CD14-positive monocyte (primary cell): ENCODE results near the gene LRP1B. TPM values are rescaled to one million over a fixed set of nuclear protein-coding genes. Genes with fewer than 3 reads are reported as not detected.

Source experiments
- DNase-seq, 3 donors: peaks; one replicate each; pipeline ENCODE4 v3.0.0-alpha.2; 2011 to 2022
- H2AFZ ChIP-seq: 2 replicates; pipeline ENCODE4 v1.6.0; 2012; ENCODE audit warnings: mild to moderate bottlenecking, low read depth, low read length, inconsistent platforms; ENCODE audit not compliant: insufficient read depth, poor library complexity, severe bottlenecking
- H3K27ac ChIP-seq, 2 donors: 1 replicate in 1 of 2; 2 replicates in 1 of 2; pipeline ENCODE4 v1.5.1; 2012 to 2013; ENCODE audit warnings: low read length in 2 of 2, control low read depth in 1 of 2, inconsistent platforms in 1 of 2, low read depth in 1 of 2, mild to moderate bottlenecking in 1 of 2
- H3K27me3 ChIP-seq, 2 donors: one replicate each; pipeline versions ENCODE4 v1.6.0 to v1.6.1; 2011 to 2013; ENCODE audit warnings: low read length in 2 of 2; ENCODE audit not compliant: control insufficient read depth in 2 of 2, insufficient read depth in 2 of 2
- H3K36me3 ChIP-seq, 2 donors: replicated peaks in 1 of 2; 1 replicate in 1 of 2; 2 replicates in 1 of 2; pipeline versions ENCODE4 v1.5.1 to v1.6.1; 2012 to 2013; ENCODE audit warnings: low read length in 2 of 2, control low read depth in 1 of 2, inconsistent platforms in 1 of 2, mild to moderate bottlenecking in 1 of 2; ENCODE audit not compliant: insufficient read depth in 2 of 2, control insufficient read depth in 1 of 2
- H3K4me1 ChIP-seq, 2 donors: 1 replicate in 1 of 2; 2 replicates in 1 of 2; pipeline versions ENCODE4 v1.5.1 to v1.6.1; 2012 to 2013; ENCODE audit warnings: low read length in 2 of 2, control low read depth in 1 of 2, inconsistent platforms in 1 of 2, mild to moderate bottlenecking in 1 of 2, moderate library complexity in 1 of 2; ENCODE audit not compliant: insufficient read depth in 2 of 2, control insufficient read depth in 1 of 2
- H3K4me2 ChIP-seq: replicated peaks from 2 replicates; pipeline ENCODE3; 2012; ENCODE audit warnings: low read length, moderate library complexity, mild to moderate bottlenecking; ENCODE audit not compliant: poor library complexity, severe bottlenecking; ENCODE audit errors: extremely low read depth
- H3K4me3 ChIP-seq, 3 experiments: fragments of 200-600 bp in 1 of 3; sonication (generic) in 1 of 3; replicated peaks in 1 of 3; 1 replicate in 2 of 3; 2 replicates in 1 of 3; pipeline ENCODE4 v1.5.1; 2011 to 2013; ENCODE audit warnings: low read length in 3 of 3, mild to moderate bottlenecking in 3 of 3, control low read depth in 2 of 3, low read depth in 2 of 3, inconsistent platforms in 1 of 3, moderate library complexity in 1 of 3
- H3K79me2 ChIP-seq: 2 replicates; pipeline ENCODE4 v1.6.0; 2012; ENCODE audit warnings: mild to moderate bottlenecking, control low read depth, inconsistent platforms, low read length, moderate library complexity; ENCODE audit not compliant: insufficient read depth
- H3K9ac ChIP-seq: 2 replicates; pipeline ENCODE4 v1.6.0; 2017; ENCODE audit warnings: low read length, mild to moderate bottlenecking; ENCODE audit not compliant: insufficient read depth, poor library complexity, severe bottlenecking
- H3K9me3 ChIP-seq, 2 donors: replicated peaks in 1 of 2; 1 replicate in 1 of 2; 2 replicates in 1 of 2; pipeline versions ENCODE4 v1.5.1 to v1.6.1; 2012 to 2013; ENCODE audit warnings: low read length in 2 of 2, control low read depth in 1 of 2; ENCODE audit not compliant: control insufficient read depth in 1 of 2, insufficient read depth in 1 of 2
- H4K20me1 ChIP-seq: 2 replicates; pipeline ENCODE4 v1.6.0; 2012; ENCODE audit warnings: mild to moderate bottlenecking, low read length, control low read depth, moderate library complexity; ENCODE audit not compliant: insufficient read depth
- H3K27ac Mint-ChIP-seq, 7 donors: one replicate each; pipeline ENCODE4 v1.8.0; 2020; ENCODE audit warnings: mild to moderate bottlenecking in 7 of 7, mixed read lengths in 7 of 7, moderate library complexity in 6 of 7, inconsistent platforms in 2 of 7
- H3K27me3 Mint-ChIP-seq, 3 donors: one replicate each; pipeline ENCODE4 v1.8.0; 2021 to 2022; ENCODE audit warnings: low read depth in 3 of 3, mild to moderate bottlenecking in 3 of 3, mixed read lengths in 3 of 3, moderate library complexity in 3 of 3, inconsistent platforms in 1 of 3
- H3K36me3 Mint-ChIP-seq, 2 donors: one replicate each; pipeline ENCODE4 v1.8.0; 2020; ENCODE audit warnings: mixed read lengths in 2 of 2, inconsistent platforms in 1 of 2, mild to moderate bottlenecking in 1 of 2
- H3K4me1 Mint-ChIP-seq: one replicate; pipeline ENCODE4 v1.8.0; 2020; ENCODE audit warnings: mild to moderate bottlenecking, mixed read lengths
- H3K4me3 Mint-ChIP-seq, 2 donors: one replicate each; pipeline ENCODE4 v1.8.0; 2020; ENCODE audit warnings: mild to moderate bottlenecking in 2 of 2, mixed read lengths in 2 of 2, moderate library complexity in 1 of 2
- H3K9me3 Mint-ChIP-seq, 7 donors: one replicate each; pipeline ENCODE4 v1.8.0; 2020 to 2022; ENCODE audit warnings: mixed read lengths in 7 of 7, mild to moderate bottlenecking in 6 of 7, moderate library complexity in 6 of 7, inconsistent platforms in 2 of 7
- CTCF ChIP-seq: fragments of 200-600 bp; IDR thresholded peaks from one replicate; pipeline ENCODE4 v1.8.0; 2022; ENCODE audit warnings: antibody characterized with exemption, mild to moderate bottlenecking
- intact Hi-C, 2 donors: fragments of 100-400 bp; cut with micrococcal nuclease; formaldehyde crosslinking; loops; one replicate each; pipeline versions ENCODE4 v1.15.0 to v1.15.1; 2023
- polyA plus RNA-seq, 3 donors: library from polyadenylated mRNA; depleted of rRNA in 1 of 3; unstranded in 2 of 3; stranded (reverse) in 1 of 3; fragments of 300-500 nt in 2 of 3; fragments of >200 nt in 1 of 3; fragmentation: Illumina TruSeq in 2 of 3; gene quantifications; 1 replicate in 2 of 3; 2 replicates in 1 of 3; pipeline ENCODE4 v1.2.3, GENCODE V29; 2012 to 2021

The LRP1B gene
- polyA plus RNA-seq, 3 donors, result not detected

GRCh38 chr2:140916410-140916809, 1214.4 kb downstream of the LRP1B start:
- Histone ChIP-seq H3K27me3 (no peaks in the 10 kb centered on the region), H2AFZ (no peak overlapping the region), H3K4me2 (no peak overlapping the region), H3K27ac (no peak overlapping the region), H3K79me2 (no peaks in the 10 kb centered on the region), H3K4me3 (no peak overlapping the region), H3K9me3 (no peaks in the 10 kb centered on the region), H3K4me1 (no peaks in the 10 kb centered on the region), H4K20me1 (no peaks in the 10 kb centered on the region), H3K36me3 (no peaks in the 10 kb centered on the region), H3K9ac (no peak overlapping the region)
- no peaks in the 10 kb centered on the region for H3K27me3 Mint-ChIP-seq
- DNase-seq, result no peak
- H3K36me3 Mint-ChIP-seq, result no peaks in the 10 kb centered on the region
- H3K4me1 Mint-ChIP-seq, result no peaks in the 10 kb centered on the region
- H3K4me3 Mint-ChIP-seq, result no peak overlapping the region
- H3K27ac Mint-ChIP-seq, result no peak overlapping the region
- H3K9me3 Mint-ChIP-seq, result peaks cover 0 to 2% (median 0%) of the 10 kb centered on the region in 7 donors
- intact Hi-C loops, result no loop called here
- TF ChIP-seq CTCF, result no peak

- Histone ChIP-seq H3K27ac (no peak overlapping the region), H3K27me3 (no peaks in the 10 kb centered on the region), H2AFZ (no peak overlapping the region), H3K4me3 (no peak overlapping the region), H3K36me3 (no peaks in the 10 kb centered on the region), H4K20me1 (no peaks in the 10 kb centered on the region), H3K4me2 (no peak overlapping the region), H3K4me1 (no peaks in the 10 kb centered on the region), H3K9ac (no peak overlapping the region), H3K9me3 (no peaks in the 10 kb centered on the region), H3K79me2 (no peaks in the 10 kb centered on the region)
- no peak overlapping the region for H3K4me3 Mint-ChIP-seq
- no peaks in the 10 kb centered on the region for H3K36me3 Mint-ChIP-seq
- H3K9me3 Mint-ChIP-seq, result peaks cover 0 to 4% (median 0%) of the 10 kb centered on the region in 7 donors
- no peak for DNase-seq
- intact Hi-C loops, result no loop called here
- peaks cover 0 to 2% (median 0%) of the 10 kb centered on the region in 3 donors for H3K27me3 Mint-ChIP-seq
- no peaks in the 10 kb centered on the region for H3K4me1 Mint-ChIP-seq
- no peak for TF ChIP-seq CTCF
- no peak overlapping the region for H3K27ac Mint-ChIP-seq
These were observed 1220.1 kb downstream of the LRP1B start for GRCh38 chr2:140910683-140911082.
